GM23338 (cell line): Measurements from ENCODE around the gene P2RX7.

Experiments
- CREB1 ChIP-seq: fragments of 250-450 bp; sonication (Bioruptor Pico); IDR thresholded peaks from 2 replicates; pipeline ENCODE4 v1.5.0; 2020; ENCODE audit warnings: low read depth, mild to moderate bottlenecking, moderate library complexity
- ETS1 ChIP-seq: IDR thresholded peaks from 2 replicates; pipeline ENCODE4 v1.6.1; 2016; ENCODE audit warnings: antibody characterized with exemption
- EZH2 ChIP-seq: fragments of 200-600 bp; sonication (generic); IDR thresholded peaks from one replicate; pipeline ENCODE4 v1.8.0; 2017; ENCODE audit warnings: antibody characterized with exemption, mild to moderate bottlenecking, low read depth; ENCODE audit not compliant: unreplicated experiment
- EZH2phosphoT487 ChIP-seq: fragments of 200-600 bp; sonication (generic); IDR thresholded peaks from one replicate; pipeline ENCODE4 v1.8.1; 2018; ENCODE audit warnings: antibody characterized with exemption; ENCODE audit not compliant: unreplicated experiment
- JUNB ChIP-seq: IDR thresholded peaks from one replicate; pipeline ENCODE4 v1.6.1; 2016; ENCODE audit warnings: antibody characterized with exemption; ENCODE audit not compliant: unreplicated experiment
- POLR2AphosphoS5 ChIP-seq: IDR thresholded peaks from 2 replicates; pipeline ENCODE4 v1.6.1; 2016; ENCODE audit warnings: antibody characterized with exemption, low read depth
- REST ChIP-seq: IDR thresholded peaks from one replicate; pipeline ENCODE4 v1.6.1; 2018; ENCODE audit warnings: antibody characterized with exemption; ENCODE audit not compliant: unreplicated experiment
- STAT1 ChIP-seq: IDR thresholded peaks from one replicate; pipeline ENCODE4 v1.6.1; 2016; ENCODE audit warnings: antibody characterized with exemption; ENCODE audit not compliant: unreplicated experiment
- ZNF114 ChIP-seq: fragments of 250-450 bp; sonication (Bioruptor Pico); IDR thresholded peaks from 2 replicates; pipeline ENCODE4 v1.5.0; 2020; ENCODE audit warnings: mild to moderate bottlenecking, moderate library complexity
- ZNF462 ChIP-seq: fragments of 250-450 bp; sonication (Bioruptor Pico); IDR thresholded peaks from 2 replicates; pipeline ENCODE4 v1.5.0; 2020; ENCODE audit warnings: mild to moderate bottlenecking, moderate library complexity
- TF ChIP-seq, protein P1 (sequence below), 2 experiments: fragments of 200-600 bp in 1 of 2; sonication (generic) in 1 of 2; conservative IDR thresholded peaks; 2 replicates each; pipeline versions ENCODE4 v1.5.1 to v1.6.1; 2016 to 2017; ENCODE audit warnings: antibody characterized with exemption in 2 of 2, low read depth in 2 of 2, mild to moderate bottlenecking in 2 of 2, moderate library complexity in 1 of 2

- TF ChIP-seq, protein P1, sequence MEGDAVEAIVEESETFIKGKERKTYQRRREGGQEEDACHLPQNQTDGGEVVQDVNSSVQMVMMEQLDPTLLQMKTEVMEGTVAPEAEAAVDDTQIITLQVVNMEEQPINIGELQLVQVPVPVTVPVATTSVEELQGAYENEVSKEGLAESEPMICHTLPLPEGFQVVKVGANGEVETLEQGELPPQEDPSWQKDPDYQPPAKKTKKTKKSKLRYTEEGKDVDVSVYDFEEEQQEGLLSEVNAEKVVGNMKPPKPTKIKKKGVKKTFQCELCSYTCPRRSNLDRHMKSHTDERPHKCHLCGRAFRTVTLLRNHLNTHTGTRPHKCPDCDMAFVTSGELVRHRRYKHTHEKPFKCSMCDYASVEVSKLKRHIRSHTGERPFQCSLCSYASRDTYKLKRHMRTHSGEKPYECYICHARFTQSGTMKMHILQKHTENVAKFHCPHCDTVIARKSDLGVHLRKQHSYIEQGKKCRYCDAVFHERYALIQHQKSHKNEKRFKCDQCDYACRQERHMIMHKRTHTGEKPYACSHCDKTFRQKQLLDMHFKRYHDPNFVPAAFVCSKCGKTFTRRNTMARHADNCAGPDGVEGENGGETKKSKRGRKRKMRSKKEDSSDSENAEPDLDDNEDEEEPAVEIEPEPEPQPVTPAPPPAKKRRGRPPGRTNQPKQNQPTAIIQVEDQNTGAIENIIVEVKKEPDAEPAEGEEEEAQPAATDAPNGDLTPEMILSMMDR (conservative IDR thresholded peaks at IDR 0.05; ENCODE audit: low read depth in 2 of 2), result no peak
- TF ChIP-seq EZH2, result no peak
- TF ChIP-seq EZH2phosphoT487, result no peak
- no peak for TF ChIP-seq JUNB
- no peak for TF ChIP-seq REST
- TF ChIP-seq POLR2AphosphoS5, result no peak
- no peak for TF ChIP-seq ZNF114
- TF ChIP-seq ZNF462 (CRISPR knock-in tag), result no peak
- no peak for TF ChIP-seq CREB1
- TF ChIP-seq ETS1, result no peak
- TF ChIP-seq STAT1, result no peak
These were observed 86.1 kb downstream of the P2RX7 start for GRCh38 chr12:121218588-121219352.
